HepG2 (cell line): Measurements from ENCODE around the gene RAG2. TPM values are rescaled to one million over a fixed set of nuclear protein-coding genes. Genes with fewer than 3 reads are reported as not detected.

Experiments used
- ATAC-seq: fragments of 200-7000 bp; cut with Tn5 transposase; 3 replicates; pipeline ENCODE4 v1.9.1; 2020; ENCODE audit warnings: mild to moderate bottlenecking, moderate library complexity
- BruUV-seq: library from RNA; stranded (reverse); fragments of 400-500 nt; replicated peaks from 2 replicates; lab custom pipeline; 2021; lab: Mats Ljungman, UMichigan
- CTCF ChIA-PET: fragments of 300-600 bp; formaldehyde crosslinking; extraction: SDS; loops from one replicate; lab custom pipeline; 2021; ENCODE audit warnings: low total read pairs, inconsistent platforms, low intra/inter-chr PET ratio; lab: Yijun Ruan, JAX
- POLR2A ChIA-PET: fragments of 350-600 bp; sonication (Branson Sonifier 250); formaldehyde crosslinking; loops from one replicate; lab custom pipeline; 2020; ENCODE audit warnings: antibody characterized with exemption, inconsistent platforms; lab: Yijun Ruan, JAX
- DNase-seq: peaks from one replicate; pipeline ENCODE4 v3.0.0-alpha.2; 2015; ENCODE audit warnings: low spot score
- FAIRE-seq: peaks from 3 replicates; lab custom pipeline; 2011; peaks lifted over from hg19 to GRCh38; lab: Jason Lieb, UNC
- H2AFZ ChIP-seq: one replicate; pipeline ENCODE4 v1.6.1; 2011; ENCODE audit warnings: low read length, inconsistent platforms
- H3K27ac ChIP-seq: fragments of 300-600 bp; 3 replicates; pipeline ENCODE4 v1.8.0; 2011; ENCODE audit warnings: mixed run types, mild to moderate bottlenecking, mixed read lengths, low read length, inconsistent platforms; ENCODE audit not compliant: insufficient read depth; ENCODE audit errors: extremely low read length
- H3K27me3 ChIP-seq, 2 experiments: fragments of 200-600 bp in 1 of 2; 2 replicates in 1 of 2; 3 replicates in 1 of 2; pipeline versions ENCODE4 v1.6.0 to v1.8.0; 2011; ENCODE audit warnings: low read length in 2 of 2, mild to moderate bottlenecking in 2 of 2, moderate library complexity in 2 of 2, inconsistent platforms in 1 of 2; ENCODE audit not compliant: insufficient read depth in 2 of 2, control insufficient read depth in 1 of 2
- H3K36me3 ChIP-seq, 2 experiments: fragments of 200-600 bp in 1 of 2; replicated peaks in 1 of 2; 2 replicates in 1 of 2; 3 replicates in 1 of 2; pipeline versions ENCODE4 v1.5.1 to v1.8.0; 2011; ENCODE audit warnings: low read length in 2 of 2, inconsistent platforms in 1 of 2; ENCODE audit not compliant: insufficient read depth in 2 of 2, control insufficient read depth in 1 of 2
- H3K4me1 ChIP-seq: 2 replicates; pipeline ENCODE4 v1.5.1; 2012; ENCODE audit warnings: low read length, inconsistent platforms; ENCODE audit not compliant: insufficient read depth
- H3K4me2 ChIP-seq: 2 replicates; pipeline ENCODE4 v1.6.0; 2011; ENCODE audit warnings: low read depth, low read length, inconsistent platforms
- H3K4me3 ChIP-seq, 3 experiments: fragments of 200-600 bp in 1 of 3; sonication (generic), shearing (Covaris generic) in 1 of 3; replicated peaks in 1 of 3; 2 replicates each; pipeline ENCODE4 v1.5.1; 2011 to 2016; ENCODE audit warnings: low read length in 3 of 3, inconsistent platforms in 2 of 3, low read depth in 2 of 3, mild to moderate bottlenecking in 2 of 3, control low read depth in 1 of 3, mixed read lengths in 1 of 3; ENCODE audit not compliant: insufficient read depth in 1 of 3
- H3K79me2 ChIP-seq: one replicate; pipeline ENCODE4 v1.6.1; 2011; ENCODE audit warnings: low read length, inconsistent platforms; ENCODE audit not compliant: insufficient read depth
- H3K9ac ChIP-seq: 2 replicates; pipeline ENCODE4 v1.6.0; 2011; ENCODE audit warnings: mild to moderate bottlenecking, low read depth, low read length, inconsistent platforms; ENCODE audit not compliant: insufficient read depth
- H3K9me3 ChIP-seq: 2 replicates; pipeline ENCODE4 v1.5.1; 2012; ENCODE audit warnings: mild to moderate bottlenecking, low read length
- H4K20me1 ChIP-seq: 2 replicates; pipeline ENCODE4 v1.6.0; 2011; ENCODE audit warnings: inconsistent platforms, mild to moderate bottlenecking, low read length, moderate library complexity; ENCODE audit not compliant: insufficient read depth
- CSRNP1 ChIP-seq: sonication (generic); formaldehyde crosslinking; IDR thresholded peaks from 2 replicates; pipeline ENCODE4 v1.8.1; 2023; ENCODE audit warnings: mild to moderate bottlenecking, missing genetic modification reagents
- JUNB ChIP-seq: sonication (generic); formaldehyde crosslinking; IDR thresholded peaks from 2 replicates; pipeline ENCODE4 v1.8.0; 2022; ENCODE audit warnings: missing genetic modification reagents, mild to moderate bottlenecking, borderline replicate concordance
- KMT2A ChIP-seq: sonication (generic); formaldehyde crosslinking; IDR thresholded peaks from 2 replicates; pipeline ENCODE4 v1.4.0; 2020; ENCODE audit warnings: missing genetic modification reagents
- RNF219 ChIP-seq: sonication (generic); formaldehyde crosslinking; IDR thresholded peaks from 2 replicates; pipeline ENCODE4 v1.5.0; 2020; ENCODE audit warnings: mild to moderate bottlenecking, missing genetic modification reagents
- STAT5B ChIP-seq: sonication (generic); formaldehyde crosslinking; IDR thresholded peaks from 2 replicates; pipeline ENCODE4 v1.4.0; 2020; ENCODE audit warnings: missing genetic modification reagents
- ZNF292 ChIP-seq: sonication (generic); formaldehyde crosslinking; IDR thresholded peaks from 2 replicates; pipeline ENCODE4 v1.8.1; 2022; ENCODE audit warnings: mild to moderate bottlenecking, low read depth, missing genetic modification reagents, borderline replicate concordance
- WGBS: methylation state at CpG from one replicate; pipeline ENCODE4 v1.1.6; 2017; ENCODE audit warnings: low lambda C conversion rate; 5-methylcytosine and 5-hydroxymethylcytosine counted together
- in situ Hi-C: cut with HindIII; loops from 2 replicates; pipeline ENCODE4 v1.10.0; 2017; ENCODE audit warnings: low pct_unique_long_range_greater_than_20kb; ENCODE audit not compliant: extremely low pct_ligation_motif_present
- intact Hi-C: fragments of 100-400 bp; cut with micrococcal nuclease; formaldehyde crosslinking; loops from one replicate; pipeline ENCODE4 v1.10.0; 2022; ENCODE audit not compliant: unreplicated experiment
- polyA plus RNA-seq, 8 experiments: library from polyadenylated mRNA; depleted of rRNA in 3 of 8; stranded (reverse) in 7 of 8; unstranded in 1 of 8; fragments of >200 nt; fragmentation: Illumina TruSeq in 4 of 8; extraction: Trizol in 4 of 8; gene quantifications; 2 replicates each; pipeline versions ENCODE4 v1.2.1 to v1.2.3, GENCODE V29; 2011 to 2016; ENCODE audit warnings: low read depth in 4 of 8, missing spikeins in 1 of 8, mixed read lengths in 1 of 8; ENCODE audit not compliant: insufficient read depth in 1 of 8
- total RNA-seq, 5 experiments: library from RNA; depleted of rRNA; stranded (reverse); fragments of >200 nt; fragmentation: Illumina TruSeq; extraction: Trizol; gene quantifications; 2 replicates each; pipeline ENCODE4 v1.2.3, GENCODE V29; 2016; ENCODE audit warnings: low read depth in 1 of 5

Gene RAG2
- total and polyA plus RNA-seq, 2 of the 13 experiments (the other 11 are each of a cell fraction or from before 2014, with no cell fraction given): not detected

GRCh38 chr11:36577373-36577772 is 20.7 kb downstream of the RAG2 start (continued):
- TF ChIP-seq RNF219 (CRISPR knock-in tag) (no peak), STAT5B (CRISPR knock-in tag) (no peak), ZNF292 (CRISPR knock-in tag) (no peak), CSRNP1 (no peak)

GRCh38 chr11:36574486-36574885 is 23.6 kb downstream of the RAG2 start:
- Histone ChIP-seq H3K79me2 (no peaks in the 10 kb centered on the region), H3K4me2 (no peak overlapping the region), H3K27me3 (peaks cover 0 to 8% of the 10 kb centered on the region in 2 experiments; a peak in 3 of 5 replicates), H4K20me1 (no peaks in the 10 kb centered on the region), H3K36me3 (no peaks in the 10 kb centered on the region), H2AFZ (no peak overlapping the region), H3K27ac (no peak overlapping the region), H3K9me3 (no peaks in the 10 kb centered on the region), H3K4me1 (no peaks in the 10 kb centered on the region), H3K4me3 (no peak overlapping the region), H3K9ac (no peak overlapping the region)
- 50% methylated on average over 5 of the region's 8 CpGs for WGBS
- ATAC-seq: no peak
- no peak for TF ChIP-seq JUNB
- TF ChIP-seq KMT2A (CRISPR knock-in tag): no peak
- CTCF ChIA-PET: no interaction called here
- no TSS peak for BruUV-seq
- in situ Hi-C loops: no loop called here
- DNase-seq: no peak
- FAIRE-seq: no peak
- intact Hi-C loops: no loop called here
- POLR2A ChIA-PET: no interaction called here
